Keratinocyte (primary cell): ENCODE data around the gene DLX6. TPM values are rescaled to one million over a fixed set of nuclear protein-coding genes. Genes with fewer than 3 reads are reported as not detected.

Experiments
- DNase-seq: peaks from one replicate; pipeline ENCODE4 v3.0.0-alpha.2; 2011; ENCODE audit warnings: low read depth, missing footprints, low spot score
- FAIRE-seq: peaks from 2 replicates; lab custom pipeline; 2011; peaks lifted over from hg19 to GRCh38; lab: Jason Lieb, UNC
- H2AFZ ChIP-seq: 2 replicates; pipeline ENCODE4 v1.6.0; 2012; ENCODE audit warnings: low read length, control low read depth, inconsistent platforms; ENCODE audit not compliant: control insufficient read depth
- H3K27ac ChIP-seq: 2 replicates; pipeline ENCODE4 v1.5.1; 2011; ENCODE audit warnings: low read length; ENCODE audit not compliant: control insufficient read depth, insufficient read depth
- H3K27me3 ChIP-seq: 3 replicates; pipeline ENCODE4 v1.6.0; 2011; ENCODE audit warnings: low read length; ENCODE audit not compliant: control insufficient read depth, insufficient read depth; ENCODE audit errors: extremely low read depth
- H3K36me3 ChIP-seq, 2 experiments: 2 replicates in 1 of 2; 3 replicates in 1 of 2; pipeline ENCODE4 v1.5.1; 2011; ENCODE audit warnings: low read length in 2 of 2, mild to moderate bottlenecking in 1 of 2; ENCODE audit not compliant: control insufficient read depth in 2 of 2, insufficient read depth in 2 of 2; ENCODE audit errors: extremely low read depth in 1 of 2
- H3K4me1 ChIP-seq: 3 replicates; pipeline ENCODE4 v1.5.1; 2011; ENCODE audit warnings: low read length; ENCODE audit not compliant: control insufficient read depth, insufficient read depth; ENCODE audit errors: extremely low read depth
- H3K4me2 ChIP-seq: 3 replicates; pipeline ENCODE4 v1.6.0; 2011; ENCODE audit warnings: low read depth, low read length; ENCODE audit not compliant: control insufficient read depth, insufficient read depth; ENCODE audit errors: extremely low read depth
- H3K4me3 ChIP-seq, 3 experiments: fragments of 200-600 bp in 1 of 3; sonication (generic) in 1 of 3; 2 replicates in 2 of 3; 3 replicates in 1 of 3; pipeline ENCODE4 v1.5.1; 2011 to 2016; ENCODE audit warnings: low read length in 3 of 3, mild to moderate bottlenecking in 3 of 3, control low read depth in 2 of 3, inconsistent platforms in 1 of 3, low read depth in 1 of 3, mixed read lengths in 1 of 3, mixed run types in 1 of 3, moderate library complexity in 1 of 3; ENCODE audit not compliant: control insufficient read depth in 2 of 3, insufficient read depth in 2 of 3; ENCODE audit errors: extremely low read depth in 1 of 3
- H3K79me2 ChIP-seq: 2 replicates; pipeline ENCODE4 v1.6.0; 2012; ENCODE audit warnings: low read length; ENCODE audit not compliant: control insufficient read depth, insufficient read depth
- H3K9ac ChIP-seq: 3 replicates; pipeline ENCODE4 v1.6.0; 2011; ENCODE audit warnings: low read length; ENCODE audit not compliant: control insufficient read depth, insufficient read depth; ENCODE audit errors: extremely low read depth
- H3K9me1 ChIP-seq: 3 replicates; pipeline ENCODE4 v1.6.0; 2011; ENCODE audit warnings: low read length; ENCODE audit not compliant: control insufficient read depth, insufficient read depth; ENCODE audit errors: extremely low read depth
- H3K9me3 ChIP-seq: 2 replicates; pipeline ENCODE4 v1.5.1; 2012; ENCODE audit warnings: low read depth, low read length; ENCODE audit not compliant: control insufficient read depth
- H4K20me1 ChIP-seq: 3 replicates; pipeline ENCODE4 v1.6.0; 2011; ENCODE audit warnings: low read length; ENCODE audit not compliant: control insufficient read depth, insufficient read depth; ENCODE audit errors: extremely low read depth
- EZH2 ChIP-seq: IDR thresholded peaks from one replicate; pipeline ENCODE4 v1.6.1; 2012; ENCODE audit warnings: inconsistent platforms, mild to moderate bottlenecking, low read length, moderate library complexity
- dilution Hi-C: fragments of 300-500 bp; cut with MboI; formaldehyde crosslinking; loops from one replicate; pipeline ENCODE4 v1.7.0; 2020; ENCODE audit warnings: low sequenced_read_pairs; ENCODE audit not compliant: extremely low pct_ligation_motif_present
- polyA plus RNA-seq, 5 experiments: library from polyadenylated mRNA; depleted of rRNA in 3 of 5; stranded (reverse) in 3 of 5; stranded (forward) in 1 of 5; unstranded in 1 of 5; fragments of >200 nt; gene quantifications; 1 replicate in 1 of 5; 2 replicates in 3 of 5; 3 replicates in 1 of 5; pipeline versions ENCODE4 v1.2.1 to v1.2.3, GENCODE V29; 2011 to 2012; ENCODE audit warnings: missing spikeins in 2 of 5, low read depth in 1 of 5, low replicate concordance in 1 of 5
- TF ChIP-seq, protein P1 (sequence below), 3 experiments: IDR thresholded peaks in 1 of 3; conservative IDR thresholded peaks in 1 of 3; optimal IDR thresholded peaks in 1 of 3; 2 replicates in 2 of 3; 3 replicates in 1 of 3; pipeline versions ENCODE3 to v1.5.1; 2011; ENCODE audit warnings: low read length in 3 of 3, mild to moderate bottlenecking in 3 of 3, moderate library complexity in 2 of 3, control low read depth in 1 of 3, inconsistent platforms in 1 of 3; ENCODE audit not compliant: insufficient read depth in 2 of 3; ENCODE audit errors: extremely low read depth in 1 of 3

Gene DLX6
- polyA plus RNA-seq, 1 donor (not counting 4 experiments of a cell fraction or from before 2014, with no cell fraction given): 0.05 TPM

DNA sequence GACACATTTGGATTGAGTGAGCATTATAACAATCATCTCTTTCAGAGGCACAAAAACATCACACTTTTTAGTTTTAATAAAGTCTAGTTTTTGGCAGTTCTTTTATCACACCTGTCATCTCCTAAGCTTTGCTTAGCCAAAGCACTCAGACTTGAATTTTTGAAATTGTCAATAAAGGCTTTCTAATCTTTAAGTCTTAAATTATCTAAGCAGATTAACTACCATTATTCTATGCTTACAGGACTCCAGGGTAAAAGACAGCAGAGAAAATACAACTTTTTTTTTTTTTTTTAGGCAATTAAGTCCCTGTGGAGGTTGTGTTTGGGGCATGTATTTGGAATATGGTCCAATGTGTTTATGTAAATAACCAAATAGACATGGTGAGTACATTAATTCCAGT, 17.6 kb upstream of the DLX6 start:
- H3K9ac ChIP-seq: no peak overlapping the region
- no peak overlapping the region for H3K4me2 ChIP-seq
- H3K9me3 ChIP-seq: no peaks in the 10 kb centered on the region
- H3K27ac ChIP-seq: no peak overlapping the region
- H3K36me3 ChIP-seq: no peaks in the 10 kb centered on the region
- H3K27me3 ChIP-seq: peaks cover 36% of the 10 kb centered on the region
- no peak overlapping the region for H2AFZ ChIP-seq
- no peaks in the 10 kb centered on the region for H3K79me2 ChIP-seq
- dilution Hi-C loops: no loop called here
- no peaks in the 10 kb centered on the region for H4K20me1 ChIP-seq
- TF ChIP-seq, protein P1, sequence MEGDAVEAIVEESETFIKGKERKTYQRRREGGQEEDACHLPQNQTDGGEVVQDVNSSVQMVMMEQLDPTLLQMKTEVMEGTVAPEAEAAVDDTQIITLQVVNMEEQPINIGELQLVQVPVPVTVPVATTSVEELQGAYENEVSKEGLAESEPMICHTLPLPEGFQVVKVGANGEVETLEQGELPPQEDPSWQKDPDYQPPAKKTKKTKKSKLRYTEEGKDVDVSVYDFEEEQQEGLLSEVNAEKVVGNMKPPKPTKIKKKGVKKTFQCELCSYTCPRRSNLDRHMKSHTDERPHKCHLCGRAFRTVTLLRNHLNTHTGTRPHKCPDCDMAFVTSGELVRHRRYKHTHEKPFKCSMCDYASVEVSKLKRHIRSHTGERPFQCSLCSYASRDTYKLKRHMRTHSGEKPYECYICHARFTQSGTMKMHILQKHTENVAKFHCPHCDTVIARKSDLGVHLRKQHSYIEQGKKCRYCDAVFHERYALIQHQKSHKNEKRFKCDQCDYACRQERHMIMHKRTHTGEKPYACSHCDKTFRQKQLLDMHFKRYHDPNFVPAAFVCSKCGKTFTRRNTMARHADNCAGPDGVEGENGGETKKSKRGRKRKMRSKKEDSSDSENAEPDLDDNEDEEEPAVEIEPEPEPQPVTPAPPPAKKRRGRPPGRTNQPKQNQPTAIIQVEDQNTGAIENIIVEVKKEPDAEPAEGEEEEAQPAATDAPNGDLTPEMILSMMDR (optimal IDR thresholded peaks at IDR 0.05 in 1 of 3, IDR thresholded peaks at IDR 0.05 in 1 of 3, conservative IDR thresholded peaks at IDR 0.05 in 1 of 3; ENCODE audit: extremely low read depth in 1 of 3, insufficient read depth in 2 of 3, low read length in 3 of 3): no peak
- TF ChIP-seq EZH2: no peak
- DNase-seq (no peak), FAIRE-seq (no peak)
- no peak overlapping the region for H3K4me3 ChIP-seq
- no peaks in the 10 kb centered on the region for H3K9me1 ChIP-seq
- peaks cover 1% of the 10 kb centered on the region for H3K4me1 ChIP-seq

DNA sequence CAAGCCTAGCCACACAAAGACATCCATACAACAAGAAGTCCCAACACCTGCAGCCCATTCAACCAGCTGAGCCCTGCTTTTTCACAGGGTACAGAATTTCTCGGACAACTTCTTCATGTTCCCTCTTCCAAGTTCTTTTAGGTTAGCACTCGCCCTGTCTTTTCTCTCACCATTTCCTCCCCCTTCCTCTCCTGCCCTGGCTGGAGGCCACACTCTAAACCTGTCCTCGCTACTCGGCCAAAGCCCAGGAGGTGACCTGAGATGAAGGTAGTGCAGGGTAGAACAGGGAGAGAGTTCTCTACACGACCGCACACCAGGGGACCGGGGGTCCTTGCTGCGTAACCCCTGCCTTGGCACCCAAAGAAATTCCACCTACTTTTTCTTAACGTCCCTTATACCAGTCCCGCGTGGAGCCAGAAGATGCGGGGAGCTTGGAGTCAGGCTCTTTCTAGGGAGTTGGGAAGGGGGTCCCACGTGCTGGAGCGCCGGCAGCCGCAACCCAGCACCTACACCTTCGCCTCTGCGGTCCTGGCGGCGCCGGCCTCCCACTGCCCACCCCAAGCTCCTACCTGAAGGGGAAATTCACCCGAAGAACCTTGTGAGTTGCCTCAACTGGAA, 16.0 kb upstream of the DLX6 start:
- Histone ChIP-seq H3K36me3 (no peaks in the 10 kb centered on the region), H3K27me3 (peaks cover 52% of the 10 kb centered on the region), H3K4me3 (no peak overlapping the region), H3K9me3 (no peaks in the 10 kb centered on the region), H3K4me1 (no peaks in the 10 kb centered on the region), H2AFZ (no peak overlapping the region), H3K79me2 (no peaks in the 10 kb centered on the region), H3K4me2 (no peak overlapping the region), H4K20me1 (no peaks in the 10 kb centered on the region), H3K27ac (no peak overlapping the region), H3K9ac (no peak overlapping the region), H3K9me1 (no peaks in the 10 kb centered on the region)
- FAIRE-seq (no peak), DNase-seq (no peak)
- TF ChIP-seq, protein P1 (optimal IDR thresholded peaks at IDR 0.05 in 1 of 3, IDR thresholded peaks at IDR 0.05 in 1 of 3, conservative IDR thresholded peaks at IDR 0.05 in 1 of 3; ENCODE audit: extremely low read depth in 1 of 3, insufficient read depth in 2 of 3, low read length in 3 of 3): no peak
- TF ChIP-seq EZH2: peak; percentile 27
- dilution Hi-C loops: no loop called here
